Measurements from ENCODE around the gene CACNA1C.

The CACNA1C gene

GRCh38 chr12:2035431-2036055 lies 17.2 kb upstream of the CACNA1C start:
- DNase-seq: no peak

- DNase-seq: no peak
Observed at GRCh38 chr12:2039034-2039433, 13.8 kb upstream of the CACNA1C start.

GRCh38 chr12:2043054-2043453 lies 9.7 kb upstream of the CACNA1C start:
- DNase-seq: no peak

- no peak for DNase-seq
Observed at GRCh38 chr12:2044165-2044564, 8.6 kb upstream of the CACNA1C start.

- no peak for DNase-seq
Observed at GRCh38 chr12:2046957-2047356, 5.8 kb upstream of the CACNA1C start.

GRCh38 chr12:2047752-2048151 lies 5.0 kb upstream of the CACNA1C start:
- DNase-seq: no peak

GRCh38 chr12:2049604-2050540 lies 2.9 kb upstream of the CACNA1C start:
- no peak for DNase-seq

- no peak for DNase-seq
Observed at GRCh38 chr12:2051700-2052621, 826 bp upstream of the CACNA1C start.

GRCh38 chr12:2053691-2054090 lies 904 bp downstream of the CACNA1C start:
- DNase-seq: no peak

GRCh38 chr12:2054091-2055018 lies 1.6 kb downstream of the CACNA1C start:
- peak in 1 of 2 experiments; percentile 17 for DNase-seq

- peak in 1 of 2 experiments; percentile 27 for DNase-seq
Observed at GRCh38 chr12:2057041-2057794, 4.4 kb downstream of the CACNA1C start.

GRCh38 chr12:2057795-2058408 lies 5.1 kb downstream of the CACNA1C start:
- no peak for DNase-seq

GRCh38 chr12:2058837-2059236 lies 6.0 kb downstream of the CACNA1C start:
- DNase-seq: no peak

GRCh38 chr12:2061402-2061801 lies 8.6 kb downstream of the CACNA1C start:
- no peak for DNase-seq

- no peak for DNase-seq
Observed at GRCh38 chr12:2064071-2064507, 11.3 kb downstream of the CACNA1C start.

- no peak for DNase-seq
Observed at GRCh38 chr12:2068653-2069052, 15.9 kb downstream of the CACNA1C start.

- DNase-seq: no peak
Observed at GRCh38 chr12:2070440-2071045, 17.8 kb downstream of the CACNA1C start.

- no peak for DNase-seq
Observed at GRCh38 chr12:2074792-2075191, 22.0 kb downstream of the CACNA1C start.

- DNase-seq: no peak
Observed at GRCh38 chr12:2075508-2076195, 22.9 kb downstream of the CACNA1C start.

GRCh38 chr12:2076196-2076570 lies 23.4 kb downstream of the CACNA1C start:
- no peak for DNase-seq

All from stimulated activated CD4-positive, alpha-beta T cell treated with anti-CD3 and anti-CD28 coated beads, Interleukin-4, amount 100 ng/mL, for 4 hours (primary cell).